Embryonic facial prominence (tissue), 1 donor: ENCODE measurements around the gene LEO1.
A peak's percentile ranks its signal among the peaks of the same experiment; 100 is the strongest.
"Not testable (repeated sequence)": the region's sequence is repeated elsewhere in the genome, so short reads cannot be mapped to it uniquely, and the experiment has no call there.

Experiments
- DNase-seq: peaks from one replicate; pipeline ENCODE4 v3.0.0-alpha.2; 2016; ENCODE audit errors: extremely low spot score

Gene LEO1

DNA sequence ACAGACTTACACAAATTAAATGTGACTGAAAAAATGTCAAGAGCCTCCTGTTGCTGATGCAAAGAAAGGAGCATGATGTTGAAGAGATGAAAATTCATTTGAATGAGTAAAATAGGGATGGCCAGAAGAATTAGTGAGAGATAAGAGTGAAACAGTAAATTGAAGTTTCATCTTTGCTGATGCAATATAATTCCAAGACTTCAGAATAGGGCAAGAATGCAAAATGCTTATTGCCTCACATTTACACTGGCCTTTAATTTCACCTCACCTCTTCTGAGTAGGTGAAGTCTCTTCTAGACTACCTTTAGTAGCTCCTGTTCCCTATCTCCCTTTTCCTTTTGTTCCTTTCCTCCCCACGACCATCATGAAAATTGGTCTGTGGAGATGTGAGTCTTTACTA lies 32.1 kb upstream of the LEO1 start:
- DNase-seq: no peak

DNA sequence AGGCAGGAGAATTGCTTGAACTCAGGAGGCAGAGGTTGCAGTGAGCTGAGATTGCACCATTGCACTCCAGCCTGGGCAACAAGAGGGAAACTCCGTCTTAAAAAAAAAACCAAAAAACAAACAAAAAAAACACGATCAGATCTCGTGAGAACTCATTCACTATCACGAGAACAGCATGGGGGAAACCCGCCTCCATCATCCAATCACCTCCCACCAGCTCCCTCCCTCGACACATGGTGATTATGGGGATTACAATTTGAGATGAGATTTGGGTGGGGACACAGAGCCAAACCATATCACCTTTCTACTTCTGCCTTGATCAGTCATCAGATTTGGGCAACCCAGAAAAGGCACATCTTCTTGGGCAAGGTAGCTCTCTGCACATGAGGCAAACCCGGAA lies 31.5 kb upstream of the LEO1 start:
- not testable (repeated sequence) for DNase-seq

DNA sequence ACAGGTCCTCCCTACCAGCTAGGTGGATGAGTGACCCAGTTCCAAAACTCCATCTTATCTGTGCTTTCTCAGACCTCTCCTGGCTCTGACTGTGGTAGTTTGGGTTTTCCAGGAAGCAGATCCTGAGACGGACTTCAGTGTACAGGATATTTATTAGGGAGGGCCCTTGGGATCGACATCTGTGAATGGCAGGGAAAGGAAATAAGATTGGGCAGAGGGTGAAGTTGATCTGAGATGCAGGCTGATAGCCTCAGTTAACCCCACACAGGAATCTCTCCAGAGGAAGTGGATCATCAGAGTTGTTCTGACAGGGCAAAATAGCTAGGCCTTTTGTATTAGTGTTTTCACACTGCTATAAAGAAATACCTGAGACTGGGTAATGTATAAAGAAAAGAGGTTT lies 30.8 kb upstream of the LEO1 start:
- DNase-seq: no peak

DNA sequence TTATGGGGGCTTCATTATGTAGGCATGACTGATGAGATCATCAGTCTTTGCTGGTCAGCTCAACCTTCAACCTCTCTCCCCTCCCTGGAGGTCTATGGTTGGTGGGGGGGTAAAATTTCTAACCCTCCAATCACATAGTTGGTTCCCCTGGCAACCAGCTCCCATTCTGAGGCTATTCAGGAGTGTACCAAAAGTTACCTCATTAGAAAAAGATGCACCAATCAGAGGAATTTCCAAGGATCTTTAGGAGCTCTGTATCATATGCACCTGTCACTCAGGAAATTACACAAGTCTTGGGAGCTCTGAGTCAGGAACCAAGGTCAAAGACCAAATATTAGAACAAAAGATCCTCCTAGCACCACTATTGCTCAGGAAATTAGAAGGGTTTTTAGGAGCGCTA lies 21.4 kb upstream of the LEO1 start:
- DNase-seq: no peak

DNA sequence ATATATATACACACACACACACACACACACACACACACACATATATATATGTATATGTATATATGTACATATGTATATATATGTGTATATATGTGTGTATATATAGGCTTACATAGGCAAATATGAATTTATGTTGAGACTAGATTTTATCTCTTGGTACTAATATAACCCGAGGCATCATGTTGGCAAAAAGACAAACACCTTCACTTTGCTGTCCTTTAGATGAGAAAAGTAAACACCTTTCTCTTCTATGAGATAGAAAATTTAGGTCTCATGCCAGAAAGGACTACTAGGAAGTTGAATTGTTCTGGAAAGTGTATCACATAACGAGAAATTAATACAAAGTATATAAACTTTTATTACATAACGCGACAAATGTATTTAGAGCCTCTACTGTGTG lies 19.6 kb upstream of the LEO1 start:
- DNase-seq: no peak

DNA sequence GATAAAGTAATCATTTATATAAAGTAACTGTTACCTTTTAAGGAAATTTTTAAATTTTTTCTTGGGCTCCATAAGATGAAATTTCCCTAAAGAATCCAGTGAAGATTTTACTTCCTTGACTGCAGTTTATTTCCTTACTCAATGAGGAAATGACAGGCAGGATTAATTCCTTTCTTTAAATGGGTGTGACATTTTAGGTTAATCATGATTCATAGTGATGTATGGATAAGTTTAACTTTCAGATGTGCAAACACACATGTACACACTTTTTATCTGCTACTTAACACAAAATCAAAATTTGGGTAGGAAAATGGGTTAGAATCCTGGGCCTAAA lies 11.2 kb upstream of the LEO1 start:
- no peak for DNase-seq

DNA sequence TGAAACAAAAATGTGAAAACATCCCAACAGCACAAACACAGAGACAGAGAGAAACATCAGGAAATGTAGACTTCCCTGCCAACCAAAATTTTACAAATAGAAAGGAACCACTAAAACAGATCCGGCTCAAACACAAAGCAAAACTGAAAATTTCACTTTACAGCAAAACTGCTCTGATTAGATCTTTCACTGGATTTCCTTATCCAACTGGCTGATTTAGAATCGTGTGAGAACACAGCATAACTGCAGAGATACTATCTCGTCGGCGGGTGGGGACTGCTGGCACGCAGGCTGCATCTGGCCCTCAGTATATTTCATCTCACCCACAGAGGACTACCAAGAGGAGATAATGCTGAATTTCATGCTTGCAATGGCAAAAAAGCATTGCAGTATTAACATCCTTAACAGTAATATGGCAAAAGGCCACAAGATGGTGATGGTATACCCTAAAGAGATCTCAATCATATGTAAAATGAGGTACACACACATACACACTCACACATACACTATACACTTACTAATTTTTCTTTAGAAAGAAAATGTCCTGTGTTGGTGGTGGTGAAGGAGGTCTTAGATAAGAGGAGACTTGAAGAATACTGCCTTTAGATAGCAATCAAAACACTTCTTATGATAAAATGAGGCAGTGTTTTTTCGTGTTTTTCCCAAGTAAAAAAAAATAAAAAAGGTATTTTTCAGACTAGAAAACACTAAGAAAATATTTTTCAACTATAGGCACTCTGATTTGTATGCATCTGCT lies 10.6 kb upstream of the LEO1 start:
- DNase-seq: peak; percentile 7

DNA sequence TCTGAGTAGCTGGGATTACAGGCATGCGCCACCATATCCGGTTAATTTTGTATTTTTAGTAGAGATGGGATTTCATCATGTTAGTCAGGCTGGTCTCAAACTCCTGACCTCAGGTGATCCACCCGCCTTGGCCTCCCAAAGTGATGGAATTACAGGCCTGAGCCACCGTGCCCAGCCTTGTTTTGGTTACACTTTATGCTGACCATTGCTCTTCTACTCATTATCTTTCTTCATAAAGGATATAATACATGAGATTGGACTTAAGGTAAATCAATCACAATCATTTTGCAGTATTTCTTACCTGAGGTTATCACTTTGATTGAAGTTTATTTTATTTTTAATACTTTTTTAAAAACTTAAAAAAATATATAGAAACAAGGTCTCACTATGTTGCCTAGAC lies 2.2 kb upstream of the LEO1 start:
- DNase-seq: no peak

DNA sequence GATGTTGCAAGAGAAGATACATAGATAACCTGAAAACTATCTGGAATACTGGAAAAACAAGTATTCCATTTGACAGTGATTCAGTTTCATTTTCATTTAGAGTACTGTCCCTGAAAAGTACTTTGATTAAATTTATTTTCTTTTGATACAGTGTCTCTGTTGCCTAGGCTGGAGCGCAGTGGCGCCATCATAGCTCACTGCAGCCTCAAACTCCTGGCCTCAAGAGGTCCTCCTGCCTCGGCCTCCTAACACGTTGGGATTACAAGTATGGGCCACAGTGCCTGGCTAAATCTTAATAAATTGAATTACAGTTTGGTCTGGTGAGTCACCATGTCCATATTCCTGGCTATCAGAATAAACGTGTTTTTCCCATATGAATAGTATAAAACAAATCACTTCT lies 1.6 kb upstream of the LEO1 start:
- DNase-seq: no peak

DNA sequence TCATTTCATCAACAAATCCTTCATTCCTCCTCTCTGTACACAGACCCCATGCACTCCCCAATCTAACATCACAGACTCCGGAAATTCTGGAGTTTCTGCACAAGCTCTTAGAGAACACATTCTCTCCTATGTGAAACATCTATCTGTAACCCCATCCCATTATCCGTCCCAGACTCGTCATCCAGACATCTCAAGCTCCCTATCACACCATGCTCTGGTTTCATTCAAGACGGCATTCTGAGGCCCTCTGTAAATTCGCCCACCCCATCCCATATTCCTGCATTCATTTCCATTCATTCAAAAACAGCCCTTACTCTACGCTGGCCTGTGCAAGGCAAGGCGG lies 575 bp downstream of the LEO1 start:
- DNase-seq: no peak

DNA sequence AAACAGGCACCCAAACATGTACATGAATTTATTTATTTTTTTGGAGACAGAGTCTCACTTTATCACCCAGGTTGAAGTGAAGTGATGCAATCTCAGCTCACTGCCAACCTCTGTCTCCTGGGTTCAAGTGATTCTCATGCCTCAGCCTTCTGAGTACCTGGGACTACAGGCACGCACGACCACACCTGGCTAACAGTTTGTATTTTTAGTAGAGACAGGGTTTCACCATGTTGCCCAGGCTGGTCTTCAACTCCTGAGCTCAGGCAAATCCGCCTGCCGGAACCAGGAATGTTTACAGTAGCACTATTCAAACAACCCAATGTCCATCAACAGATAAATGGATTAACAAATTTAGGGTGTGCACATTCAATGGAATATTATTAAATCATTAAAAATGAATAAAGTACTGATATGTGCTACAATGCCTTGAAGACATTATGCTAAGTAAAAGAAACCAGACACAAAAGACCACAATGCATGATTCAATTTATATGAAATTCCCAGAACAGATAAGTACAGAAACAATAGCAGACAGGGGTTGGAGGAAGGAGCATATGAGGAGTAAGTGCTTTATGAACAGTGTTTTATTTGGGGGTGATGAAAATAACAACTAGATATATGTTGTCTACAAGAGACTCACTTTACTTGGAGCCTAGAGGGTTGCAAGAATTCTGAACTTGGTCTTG lies 1.3 kb downstream of the LEO1 start:
- no peak for DNase-seq

DNA sequence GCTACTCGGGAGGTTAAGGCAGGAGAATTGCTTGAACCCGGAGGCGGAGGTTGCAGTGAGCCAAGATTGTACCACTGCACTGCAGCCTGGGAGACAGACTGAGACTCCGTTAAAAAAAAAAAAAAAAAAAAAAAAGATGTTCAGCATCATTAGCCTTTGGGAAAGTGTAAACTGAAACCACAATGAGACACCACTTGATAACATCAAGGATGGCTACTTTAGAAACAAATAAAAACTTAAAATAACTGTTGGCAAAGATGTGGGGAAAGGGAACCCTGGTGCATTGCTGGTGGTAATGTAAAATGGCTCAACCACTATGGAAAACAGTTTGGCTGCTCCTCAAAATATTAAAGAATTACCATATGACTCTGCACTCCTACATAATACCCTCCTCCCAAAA lies 1.9 kb downstream of the LEO1 start:
- no peak for DNase-seq

DNA sequence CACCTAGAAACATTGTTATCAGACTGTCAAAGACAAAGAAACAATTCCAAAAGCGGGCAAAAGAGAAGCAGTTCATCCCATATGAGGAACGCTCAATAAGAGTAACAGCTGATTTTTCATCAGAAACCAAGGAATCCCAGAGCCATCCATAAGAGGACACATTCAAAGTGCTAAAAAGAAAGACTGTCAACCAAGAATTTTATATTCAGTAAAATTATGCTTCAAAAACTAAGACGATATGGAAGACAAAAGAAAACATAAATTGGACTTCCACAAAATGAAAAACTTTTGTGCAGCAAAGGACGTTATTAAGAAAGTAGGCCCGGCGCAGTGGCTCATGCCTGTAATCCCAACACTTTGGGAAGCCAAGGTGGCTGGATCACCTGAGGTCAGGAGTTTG lies 4.0 kb downstream of the LEO1 start:
- no peak for DNase-seq

DNA sequence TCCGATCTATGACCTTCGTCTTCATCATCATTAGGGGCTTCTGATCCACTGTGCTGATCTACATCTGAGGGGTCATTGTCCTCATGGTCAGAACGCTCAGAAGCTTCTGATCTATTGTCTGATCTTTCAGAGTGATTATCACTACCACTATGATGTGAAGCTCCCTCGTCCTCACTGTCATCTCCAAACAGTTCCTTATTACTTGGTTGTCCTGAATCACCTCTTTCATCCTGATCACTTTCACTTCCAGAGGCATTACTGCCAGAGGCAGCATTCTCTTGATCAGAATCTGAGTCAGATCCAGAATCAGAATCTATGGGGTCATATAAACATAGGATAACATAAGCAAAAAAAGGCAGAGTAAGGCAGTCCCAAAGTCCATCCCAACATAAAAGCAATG lies 5.4 kb downstream of the LEO1 start:
- DNase-seq: no peak

DNA sequence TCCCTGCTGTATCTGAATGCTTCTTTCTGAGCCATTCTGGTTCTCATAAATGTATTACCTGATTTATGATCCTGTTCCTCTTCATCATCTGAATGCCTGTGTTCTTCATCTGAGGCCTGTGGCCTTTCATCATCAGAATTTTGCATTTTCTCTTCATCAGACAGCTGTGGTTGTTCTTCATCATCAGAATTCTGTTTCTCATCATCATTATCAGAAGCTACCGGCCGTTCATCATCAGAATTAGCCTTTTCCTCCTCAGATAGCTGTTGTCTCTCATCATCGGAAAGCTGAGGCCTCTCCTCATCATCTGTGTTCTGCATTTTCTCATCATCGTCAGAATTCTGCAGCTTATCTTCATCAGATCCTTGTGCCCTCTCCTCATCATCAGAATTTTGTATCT lies 5.9 kb downstream of the LEO1 start:
- DNase-seq: no peak

DNA sequence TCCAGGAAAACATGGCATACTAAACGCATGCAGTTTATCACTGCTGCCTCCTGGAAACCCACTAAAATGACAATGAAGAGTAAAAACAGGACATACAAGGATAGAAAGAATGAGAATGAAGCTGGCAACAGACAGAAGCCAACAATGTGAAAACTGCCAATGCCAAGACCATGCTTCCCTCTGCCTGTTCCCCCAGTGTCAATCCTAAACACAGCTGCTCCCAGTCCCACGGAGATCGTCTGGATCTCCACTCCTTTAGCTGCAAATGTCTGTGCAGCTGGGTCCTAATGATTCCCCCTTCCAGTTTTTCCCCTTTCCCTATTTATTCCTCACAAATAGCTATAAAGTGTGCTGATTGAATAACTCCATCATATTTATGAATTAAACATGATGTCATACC lies 16.1 kb downstream of the LEO1 start:
- no peak for DNase-seq

DNA sequence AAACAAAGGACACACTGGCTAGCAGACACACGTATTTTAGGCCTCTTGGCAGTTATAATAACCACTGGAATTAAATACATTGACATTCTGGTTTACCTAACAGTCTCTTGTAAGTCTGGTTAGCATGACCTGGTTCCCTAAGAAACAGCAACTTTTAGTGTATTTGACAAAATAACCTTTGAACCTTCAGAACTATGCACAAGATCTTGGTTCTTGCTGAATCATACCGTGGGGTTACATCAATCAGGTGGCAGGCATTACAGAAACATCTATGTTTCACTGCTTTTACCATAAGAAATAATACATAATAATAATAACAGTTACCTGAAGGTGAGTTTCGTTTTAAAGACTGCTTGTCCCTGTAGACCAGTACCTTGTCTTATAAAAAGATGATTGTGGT lies 18.8 kb downstream of the LEO1 start:
- no peak for DNase-seq

DNA sequence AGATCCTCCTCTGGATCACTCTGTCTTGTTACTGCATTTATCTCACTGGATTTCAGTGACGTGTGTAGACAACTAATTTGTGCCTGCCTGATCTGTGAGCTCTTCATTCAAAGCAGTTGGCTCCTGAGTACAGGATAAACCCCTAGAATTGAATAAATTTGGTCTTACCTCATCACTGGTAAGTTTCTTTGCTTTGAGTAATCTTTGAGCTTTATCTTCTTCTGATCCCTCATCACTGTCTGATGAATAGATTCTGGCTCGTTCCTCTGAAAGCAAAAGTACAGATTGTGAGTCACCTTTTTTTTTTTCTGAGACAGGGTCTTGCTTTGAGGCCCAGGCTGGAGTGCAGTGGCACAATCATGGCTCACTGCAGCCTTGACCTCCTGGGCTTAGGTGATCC lies 24.5 kb downstream of the LEO1 start:
- DNase-seq: no peak

DNA sequence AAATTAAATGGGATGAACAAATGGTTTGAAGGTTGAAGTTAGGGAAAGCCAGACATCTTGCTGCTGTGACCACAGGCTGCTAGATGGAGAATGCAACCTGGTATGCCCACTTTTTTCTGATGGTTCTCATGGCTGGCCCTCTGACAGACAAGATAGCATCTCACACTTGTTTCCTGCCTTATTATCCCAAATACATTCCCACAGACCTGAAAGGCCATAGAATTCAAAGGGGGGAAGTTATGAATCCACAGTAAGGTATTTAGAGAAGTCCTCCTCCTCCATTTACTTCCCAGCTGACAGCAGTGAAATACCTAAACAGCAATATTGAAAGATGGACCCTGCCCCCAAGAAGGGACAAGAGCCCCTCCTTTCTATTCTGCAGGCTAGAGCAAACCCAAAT lies 32.4 kb downstream of the LEO1 start:
- DNase-seq: no peak

DNA sequence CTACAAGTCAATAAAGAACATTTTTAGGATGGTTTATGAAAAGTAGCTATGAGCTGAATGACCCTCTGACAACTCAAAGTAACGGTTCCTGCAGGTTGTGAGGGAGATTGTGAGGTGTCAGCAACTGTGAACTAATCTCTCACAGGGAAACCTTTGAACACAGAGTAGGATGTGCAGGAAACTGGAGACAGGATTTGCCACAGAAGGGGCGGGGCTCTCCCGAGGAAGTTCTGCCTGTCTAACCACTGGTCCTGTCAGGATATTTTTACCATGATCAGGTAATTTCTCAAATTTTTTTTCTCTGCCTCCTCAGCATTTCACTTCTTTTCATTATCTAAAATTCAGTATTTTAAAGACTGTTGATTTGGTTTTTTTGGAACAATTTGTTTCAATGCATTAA lies 33.3 kb downstream of the LEO1 start:
- no peak for DNase-seq

DNA sequence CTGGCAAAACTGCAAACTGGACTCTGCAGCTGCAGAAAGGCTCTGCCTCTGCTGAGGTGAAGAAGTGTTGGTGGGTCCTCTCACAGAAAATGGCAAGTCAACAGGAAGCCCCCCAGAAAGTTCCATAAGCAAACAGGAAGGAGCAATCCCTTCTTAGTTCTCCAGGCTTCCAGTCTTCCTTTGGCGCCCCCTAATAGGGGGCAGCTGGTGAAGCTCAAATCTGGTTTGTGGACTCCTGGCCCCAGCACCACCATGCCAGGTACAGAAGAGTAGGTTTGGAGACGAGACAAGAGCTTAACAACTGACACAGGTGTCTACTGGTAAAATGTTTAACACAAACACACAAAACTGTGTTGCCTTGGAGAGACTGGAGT lies 35.5 kb downstream of the LEO1 start:
- no peak for DNase-seq

DNA sequence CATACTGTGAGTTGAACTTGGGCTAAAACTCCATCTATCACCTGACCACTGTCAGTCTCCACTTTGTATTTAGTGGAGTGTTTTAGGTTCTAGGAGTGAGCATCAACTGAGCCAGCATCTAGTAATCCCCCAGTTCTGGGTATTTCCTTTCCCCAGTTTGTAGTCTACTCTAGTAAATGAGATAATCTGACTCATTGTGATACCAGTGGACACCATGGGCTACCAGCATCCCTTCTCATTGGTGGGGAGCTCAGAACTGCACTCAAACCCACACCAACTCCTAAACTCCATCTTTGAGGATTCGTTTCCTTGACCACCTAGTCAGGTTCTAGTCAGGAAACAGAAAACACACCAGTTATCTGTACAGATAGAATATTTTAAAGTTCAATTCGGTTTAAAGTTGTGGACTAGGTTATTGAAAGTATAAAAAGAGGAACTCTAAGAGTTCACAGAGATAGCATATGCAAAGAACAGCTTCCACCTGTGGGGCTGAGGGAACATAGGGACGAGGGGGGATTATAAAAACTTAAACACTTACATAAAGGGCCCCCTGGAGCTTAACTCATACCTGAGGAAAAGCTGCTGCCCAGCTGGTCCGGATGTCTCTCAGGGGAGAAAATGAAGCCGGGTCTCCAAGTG lies 36.0 kb downstream of the LEO1 start:
- DNase-seq: no peak

DNA sequence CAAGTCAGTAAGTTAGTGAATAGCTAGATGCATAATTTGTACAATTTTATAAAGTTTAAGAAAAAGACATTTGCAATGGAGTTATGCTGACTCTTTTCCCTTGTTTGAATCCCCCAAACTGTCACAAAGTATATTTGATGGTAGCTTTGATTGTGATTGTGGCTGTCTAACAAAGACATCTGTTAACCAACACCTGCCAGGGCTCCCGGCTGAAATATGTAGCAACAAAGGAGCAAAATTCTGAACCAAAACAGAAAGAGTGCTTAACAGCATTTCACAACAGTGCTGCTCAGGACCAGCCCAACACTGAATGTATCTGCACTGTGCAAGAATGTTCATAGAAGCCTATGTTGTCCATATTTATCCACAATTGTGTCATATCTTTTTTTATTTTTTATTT lies 39.4 kb downstream of the LEO1 start:
- DNase-seq: no peak

DNA sequence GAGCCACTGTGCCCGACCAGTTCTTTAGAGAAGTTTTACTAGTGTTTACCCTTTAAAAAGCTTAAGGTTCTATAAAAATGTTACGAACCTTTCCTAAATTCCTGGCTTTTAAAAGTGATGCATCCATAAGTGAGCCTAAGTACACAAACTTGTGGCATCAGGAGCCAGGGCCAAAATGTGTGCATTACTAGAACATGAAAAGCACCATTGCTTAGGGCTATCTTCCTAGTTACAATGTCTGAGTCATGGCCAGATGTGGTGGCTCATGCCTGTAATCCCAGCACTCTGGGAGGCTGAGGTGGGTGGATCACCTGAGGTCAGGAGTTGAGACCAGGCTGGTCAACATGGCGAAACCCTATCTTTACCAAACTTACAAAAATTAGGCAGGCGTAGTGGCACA lies 39.9 kb downstream of the LEO1 start:
- no peak for DNase-seq
